ENCODE results near the gene NANOG.
"Not testable (repeated sequence)": the region's sequence is repeated elsewhere in the genome, so short reads cannot be mapped to it uniquely, and the experiment has no call there.

NANOG gene

GRCh38 chr12:7806863-7807487 lies 17.8 kb downstream of the NANOG start:
- DNase-seq = peak; percentile 42 to 58

GRCh38 chr12:7825754-7826153 lies 36.6 kb downstream of the NANOG start:
- not testable (repeated sequence) for DNase-seq

- not testable (repeated sequence) for DNase-seq
Observed at GRCh38 chr12:7829737-7830136, 40.5 kb downstream of the NANOG start.

GRCh38 chr12:7832059-7832696 lies 43.0 kb downstream of the NANOG start:
- DNase-seq = peak; percentile 36 to 49

- DNase-seq = not testable (repeated sequence)
Observed at GRCh38 chr12:7833201-7833600, 44.0 kb downstream of the NANOG start.

- DNase-seq = no peak
Observed at GRCh38 chr12:7833831-7834230, 44.6 kb downstream of the NANOG start.

- peak in 1 of 2 donors; percentile 27 for DNase-seq
Observed at GRCh38 chr12:7834701-7835100, 45.5 kb downstream of the NANOG start.

GRCh38 chr12:7835116-7835515 lies 45.9 kb downstream of the NANOG start:
- no peak for DNase-seq

GRCh38 chr12:7835766-7836165 lies 46.6 kb downstream of the NANOG start:
- no peak for DNase-seq

- peak in 1 of 2 donors; percentile 43 for DNase-seq
Observed at GRCh38 chr12:7837366-7837765, 48.2 kb downstream of the NANOG start.

GRCh38 chr12:7839226-7839625 lies 50.0 kb downstream of the NANOG start:
- DNase-seq = not testable (repeated sequence)

GRCh38 chr12:7839848-7840247 lies 50.6 kb downstream of the NANOG start:
- DNase-seq = not testable (repeated sequence)

GRCh38 chr12:7842444-7842843 lies 53.2 kb downstream of the NANOG start:
- DNase-seq = not testable (repeated sequence)

- DNase-seq = not testable (repeated sequence)
Observed at GRCh38 chr12:7843149-7843548, 53.9 kb downstream of the NANOG start.

GRCh38 chr12:7843583-7843982 lies 54.4 kb downstream of the NANOG start:
- DNase-seq = peak; percentile 14 to 32

GRCh38 chr12:7844116-7844515 lies 54.9 kb downstream of the NANOG start:
- no peak for DNase-seq

GRCh38 chr12:7847226-7848097 lies 58.3 kb downstream of the NANOG start:
- DNase-seq = not testable (repeated sequence)

- DNase-seq = not testable (repeated sequence)
Observed at GRCh38 chr12:7848098-7848422, 58.9 kb downstream of the NANOG start.
